WTC11 (cell line): Measurements from ENCODE around the gene PHACTR3. TPM values are rescaled to one million over a fixed set of nuclear protein-coding genes. Genes with fewer than 3 reads are reported as not detected.

Experiments used
- ATAC-seq: fragments of 200-7000 bp; cut with Tn5 transposase; 2 replicates; pipeline ENCODE4 v1.10.0; 2021; ENCODE audit warnings: mild to moderate bottlenecking, moderate library complexity
- CTCF ChIA-PET: fragments of 300-600 bp; sonication (Branson Sonifier 250); formaldehyde crosslinking; loops from one replicate; lab custom pipeline; 2021; ENCODE audit warnings: antibody characterized with exemption; lab: Charles Lee
- POLR2A ChIA-PET: fragments of 350-600 bp; sonication (Branson Sonifier 250); formaldehyde crosslinking; loops from one replicate; lab custom pipeline; 2021; ENCODE audit warnings: antibody characterized with exemption; lab: Charles Lee
- DNase-seq: peaks from one replicate; pipeline ENCODE4 v3.0.0; 2021; ENCODE audit warnings: low spot score
- H3K27ac Mint-ChIP-seq: 2 replicates; pipeline ENCODE4 v1.8.0; 2021; ENCODE audit warnings: mixed read lengths
- H3K27me3 Mint-ChIP-seq: 2 replicates; pipeline ENCODE4 v1.8.0; 2021; ENCODE audit warnings: low read depth, mild to moderate bottlenecking, moderate library complexity, mixed read lengths
- H3K36me3 Mint-ChIP-seq: 2 replicates; pipeline ENCODE4 v1.8.0; 2021; ENCODE audit warnings: mixed read lengths
- H3K4me1 Mint-ChIP-seq: 2 replicates; pipeline ENCODE4 v1.8.0; 2022; ENCODE audit warnings: mixed read lengths
- H3K4me3 Mint-ChIP-seq: 2 replicates; pipeline ENCODE4 v1.8.0; 2021; ENCODE audit warnings: mild to moderate bottlenecking, moderate library complexity, mixed read lengths
- H3K9me3 Mint-ChIP-seq: 2 replicates; pipeline ENCODE4 v1.8.0; 2021; ENCODE audit warnings: mixed read lengths
- ARID4B ChIP-seq: sonication (generic); formaldehyde crosslinking; IDR thresholded peaks from 2 replicates; pipeline ENCODE4 v1.8.0; 2023; ENCODE audit warnings: missing genetic modification reagents, mild to moderate bottlenecking, borderline replicate concordance
- ATF3 ChIP-seq: sonication (generic); formaldehyde crosslinking; conservative IDR thresholded peaks from 2 replicates; pipeline ENCODE4 v1.8.1; 2022; ENCODE audit warnings: mild to moderate bottlenecking, missing genetic modification reagents
- CREM ChIP-seq: sonication (generic); formaldehyde crosslinking; IDR thresholded peaks from 2 replicates; pipeline ENCODE4 v1.8.1; 2022; ENCODE audit warnings: mild to moderate bottlenecking, missing genetic modification reagents, moderate library complexity
- E2F4 ChIP-seq: sonication (generic); formaldehyde crosslinking; IDR thresholded peaks from 2 replicates; pipeline ENCODE4 v1.8.1; 2022; ENCODE audit warnings: low read depth, mild to moderate bottlenecking, moderate library complexity, missing genetic modification reagents, borderline replicate concordance
- E2F5 ChIP-seq: sonication (generic); formaldehyde crosslinking; IDR thresholded peaks from 2 replicates; pipeline ENCODE4 v1.8.1; 2022; ENCODE audit warnings: mild to moderate bottlenecking, moderate library complexity, missing genetic modification reagents
- HMGXB4 ChIP-seq: sonication (generic); formaldehyde crosslinking; IDR thresholded peaks from 2 replicates; pipeline ENCODE4 v1.8.1; 2023; ENCODE audit warnings: mild to moderate bottlenecking, moderate library complexity, missing genetic modification reagents
- IRF1 ChIP-seq: sonication (generic); formaldehyde crosslinking; IDR thresholded peaks from 2 replicates; pipeline ENCODE4 v1.8.0; 2023; ENCODE audit warnings: missing genetic modification reagents
- IRF2 ChIP-seq: sonication (generic); formaldehyde crosslinking; IDR thresholded peaks from 2 replicates; pipeline ENCODE4 v1.8.0; 2022; ENCODE audit warnings: low read depth, missing genetic modification reagents, borderline replicate concordance
- KAT7 ChIP-seq: sonication (generic); formaldehyde crosslinking; IDR thresholded peaks from 2 replicates; pipeline ENCODE4 v1.8.1; 2023; ENCODE audit warnings: missing genetic modification reagents, mild to moderate bottlenecking, borderline replicate concordance
- MYBL2 ChIP-seq: sonication (generic); formaldehyde crosslinking; IDR thresholded peaks from 2 replicates; pipeline ENCODE4 v1.8.1; 2023; ENCODE audit warnings: mild to moderate bottlenecking, moderate library complexity, missing genetic modification reagents
- PRRX2 ChIP-seq: fragments of 250-450 bp; sonication (Bioruptor Pico); IDR thresholded peaks from 2 replicates; pipeline ENCODE4 v1.8.0; 2021; ENCODE audit warnings: mild to moderate bottlenecking
- RORB ChIP-seq: fragments of 250-450 bp; sonication (Bioruptor Pico); IDR thresholded peaks from 2 replicates; pipeline ENCODE4 v1.9.0; 2021; ENCODE audit warnings: mild to moderate bottlenecking
- TEAD1 ChIP-seq: sonication (generic); formaldehyde crosslinking; IDR thresholded peaks from 2 replicates; pipeline ENCODE4 v1.8.0; 2022; ENCODE audit warnings: mild to moderate bottlenecking, missing genetic modification reagents
- ZNF138 ChIP-seq: sonication (generic); formaldehyde crosslinking; conservative IDR thresholded peaks from 2 replicates; pipeline ENCODE4 v1.8.1; 2022; ENCODE audit warnings: mild to moderate bottlenecking, moderate library complexity, missing genetic modification reagents
- ZNF232 ChIP-seq: sonication (generic); formaldehyde crosslinking; IDR thresholded peaks from 2 replicates; pipeline ENCODE4 v1.8.0; 2022; ENCODE audit warnings: mild to moderate bottlenecking, missing genetic modification reagents
- ZNF281 ChIP-seq: sonication (generic); formaldehyde crosslinking; IDR thresholded peaks from 2 replicates; pipeline ENCODE4 v1.8.0; 2023; ENCODE audit warnings: mild to moderate bottlenecking, missing genetic modification reagents
- ZNF317 ChIP-seq: sonication (generic); formaldehyde crosslinking; IDR thresholded peaks from 2 replicates; pipeline ENCODE4 v1.8.1; 2023; ENCODE audit warnings: low read depth, mild to moderate bottlenecking, moderate library complexity, missing genetic modification reagents, borderline replicate concordance
- total RNA-seq: library from RNA; stranded (reverse); gene quantifications from 3 replicates; pipeline ENCODE4 v1.2.3, GENCODE V29; 2021

Gene PHACTR3
- total RNA-seq, 1 experiment from 2014 or later: 0.28 TPM

GRCh38 chr20:59631751-59632540 lies 27.6 kb downstream of the PHACTR3 start:
- Mint-ChIP-seq H3K27me3 (peaks cover 39% of the 10 kb centered on the region), H3K27ac (no peak overlapping the region), H3K4me3 (no peak overlapping the region), H3K36me3 (no peaks in the 10 kb centered on the region), H3K9me3 (peaks cover 15% of the 10 kb centered on the region), H3K4me1 (no peaks in the 10 kb centered on the region; the same call in 1 of the 2 replicates)
- DNase-seq (no peak), ATAC-seq (no peak)
- POLR2A ChIA-PET: interaction anchor here (0.5 kb wide), 1 partner anchor 27 kb away, joined by 3 read pairs; the partner anchor contains the start of gene PHACTR3
- no peak for TF ChIP-seq ZNF232 (CRISPR knock-in tag)
- TF ChIP-seq IRF2 (CRISPR knock-in tag): no peak
- TF ChIP-seq ZNF281 (CRISPR knock-in tag): no peak
- TF ChIP-seq RORB: no peak
- TF ChIP-seq KAT7 (CRISPR knock-in tag): no peak
- no peak for TF ChIP-seq E2F4 (CRISPR knock-in tag)
- no peak for TF ChIP-seq TEAD1
- TF ChIP-seq E2F5 (CRISPR knock-in tag): no peak
- TF ChIP-seq IRF1 (CRISPR knock-in tag): no peak
- no peak for TF ChIP-seq ATF3 (CRISPR knock-in tag)
- TF ChIP-seq ARID4B (CRISPR knock-in tag): no peak
- TF ChIP-seq ZNF138 (CRISPR knock-in tag): no peak
- CTCF ChIA-PET: no interaction called here

GRCh38 chr20:59632541-59633113 lies 28.3 kb downstream of the PHACTR3 start:
- H3K4me1 Mint-ChIP-seq: no peaks in the 10 kb centered on the region; the same call in 1 of the 2 replicates
- POLR2A ChIA-PET: no interaction called here
- no peak overlapping the region for H3K4me3 Mint-ChIP-seq
- H3K27ac Mint-ChIP-seq: no peak overlapping the region
- peaks cover 40% of the 10 kb centered on the region for H3K27me3 Mint-ChIP-seq
- ATAC-seq: no peak
- no peak for DNase-seq
- H3K9me3 Mint-ChIP-seq: peaks cover 11% of the 10 kb centered on the region
- no peaks in the 10 kb centered on the region for H3K36me3 Mint-ChIP-seq
- CTCF ChIA-PET: no interaction called here
- TF ChIP-seq HMGXB4 (CRISPR knock-in tag): no peak
- TF ChIP-seq PRRX2: no peak
- no peak for TF ChIP-seq CREM (CRISPR knock-in tag)
- no peak for TF ChIP-seq ZNF317
- no peak for TF ChIP-seq MYBL2
